Peyer's patch (tissue), 4 donors: ENCODE data around the gene FGF22. TPM values are rescaled to one million over a fixed set of nuclear protein-coding genes. Genes with fewer than 3 reads are reported as not detected.
A peak's percentile ranks its signal among the peaks of the same experiment; 100 is the strongest.

ENCODE experiments used
- DNase-seq, 3 donors: peaks; one replicate each; pipeline ENCODE4 v3.0.0-alpha.2; 2017 to 2019
- H3K27ac ChIP-seq, 4 donors: fragments of 200-600 bp; sonication (generic); one replicate each; pipeline ENCODE4 v1.5.1; 2016 to 2019
- H3K27me3 ChIP-seq, 2 donors: fragments of 200-600 bp; sonication (generic); one replicate each; pipeline ENCODE4 v1.5.1; 2019
- H3K36me3 ChIP-seq, 3 donors: fragments of 200-600 bp; sonication (generic); one replicate each; pipeline ENCODE4 v1.5.1; 2016 to 2019
- H3K4me1 ChIP-seq, 4 donors: fragments of 200-600 bp; sonication (generic); one replicate each; pipeline ENCODE4 v1.5.1; 2016 to 2019
- H3K4me3 ChIP-seq, 4 donors: fragments of 200-600 bp; sonication (generic); 1 replicate in 3 of 4; 2 replicates in 1 of 4; pipeline ENCODE4 v1.5.1; 2016 to 2019; ENCODE audit warnings: mild to moderate bottlenecking in 1 of 4
- H3K9me3 ChIP-seq, 4 donors: fragments of 200-600 bp; sonication (generic); one replicate each; pipeline ENCODE4 v1.5.1; 2016 to 2019; ENCODE audit warnings: mild to moderate bottlenecking in 1 of 4
- POLR2A ChIP-seq, 2 donors: fragments of 450-650 bp; IDR thresholded peaks; one replicate each; pipeline ENCODE4 v1.5.1; 2017; ENCODE audit warnings: antibody characterized with exemption in 2 of 2, mild to moderate bottlenecking in 2 of 2, moderate library complexity in 2 of 2
- total RNA-seq, 4 donors: library from RNA; depleted of rRNA; stranded (reverse); fragments of >200 nt; gene quantifications; one replicate each; pipeline ENCODE4 v1.1.0, GENCODE V29; 2016
- TF ChIP-seq, protein P1 (sequence below), 6 experiments: fragments of 450-650 bp in 4 of 6; fragments of 200-600 bp in 2 of 6; sonication (generic) in 1 of 6; IDR thresholded peaks; one replicate each; pipeline ENCODE4 v1.5.1; 2017 to 2019; ENCODE audit warnings: antibody characterized with exemption in 6 of 6, mild to moderate bottlenecking in 3 of 6, moderate library complexity in 1 of 6

The FGF22 gene
- total RNA-seq, 4 donors from 2014 or later: not detected

DNA sequence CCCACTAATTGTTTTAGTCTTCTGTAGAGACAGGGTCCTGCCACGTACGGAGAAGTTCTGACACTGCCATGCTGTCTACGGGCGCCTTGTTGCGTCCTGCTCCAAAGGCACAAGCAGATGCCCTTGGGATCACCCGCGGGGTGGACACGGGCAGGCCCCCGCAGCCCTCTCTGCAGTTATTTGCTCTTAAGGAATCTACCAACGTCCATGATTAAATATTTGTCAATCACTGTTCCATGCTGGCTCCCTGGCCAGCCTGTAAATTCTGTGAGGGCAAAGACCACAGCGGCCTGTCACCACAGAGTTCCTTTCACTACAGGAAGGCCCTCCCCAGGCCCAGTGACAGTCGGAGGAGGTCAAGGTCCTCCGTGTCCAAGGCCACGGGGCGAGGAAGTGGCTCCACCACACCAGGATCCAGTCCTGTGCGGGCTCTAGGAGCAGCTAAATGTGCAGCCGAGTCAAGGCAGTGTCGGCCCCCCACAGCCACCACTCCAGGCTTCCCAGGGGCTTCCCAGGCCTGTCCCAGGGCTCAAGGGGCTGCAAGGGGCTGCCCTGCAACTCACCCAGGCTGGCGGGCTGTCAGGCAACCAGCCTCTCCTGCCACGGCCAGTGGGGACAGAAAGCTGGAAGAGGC, 21.2 kb downstream of the FGF22 start:
- Histone ChIP-seq H3K4me1 (peaks cover 4 to 68% (median 43%) of the 10 kb centered on the region in 4 donors), H3K4me3 (peak overlapping the region; percentile 96 to 100 (median 98)), H3K36me3 (peaks cover 0 to 7% (median 0%) of the 10 kb centered on the region in 3 donors), H3K27ac (peak overlapping the region; percentile 94 to 99 (median 98)), H3K27me3 (no peaks in the 10 kb centered on the region), H3K9me3 (no peaks in the 10 kb centered on the region)
- DNase-seq: peak; percentile 42 to 91 (median 90)
- peak; percentile 91 to 92 for TF ChIP-seq POLR2A (IDR thresholded peaks at IDR 0.05)
- TF ChIP-seq, protein P1, sequence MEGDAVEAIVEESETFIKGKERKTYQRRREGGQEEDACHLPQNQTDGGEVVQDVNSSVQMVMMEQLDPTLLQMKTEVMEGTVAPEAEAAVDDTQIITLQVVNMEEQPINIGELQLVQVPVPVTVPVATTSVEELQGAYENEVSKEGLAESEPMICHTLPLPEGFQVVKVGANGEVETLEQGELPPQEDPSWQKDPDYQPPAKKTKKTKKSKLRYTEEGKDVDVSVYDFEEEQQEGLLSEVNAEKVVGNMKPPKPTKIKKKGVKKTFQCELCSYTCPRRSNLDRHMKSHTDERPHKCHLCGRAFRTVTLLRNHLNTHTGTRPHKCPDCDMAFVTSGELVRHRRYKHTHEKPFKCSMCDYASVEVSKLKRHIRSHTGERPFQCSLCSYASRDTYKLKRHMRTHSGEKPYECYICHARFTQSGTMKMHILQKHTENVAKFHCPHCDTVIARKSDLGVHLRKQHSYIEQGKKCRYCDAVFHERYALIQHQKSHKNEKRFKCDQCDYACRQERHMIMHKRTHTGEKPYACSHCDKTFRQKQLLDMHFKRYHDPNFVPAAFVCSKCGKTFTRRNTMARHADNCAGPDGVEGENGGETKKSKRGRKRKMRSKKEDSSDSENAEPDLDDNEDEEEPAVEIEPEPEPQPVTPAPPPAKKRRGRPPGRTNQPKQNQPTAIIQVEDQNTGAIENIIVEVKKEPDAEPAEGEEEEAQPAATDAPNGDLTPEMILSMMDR (IDR thresholded peaks at IDR 0.05): no peak

DNA sequence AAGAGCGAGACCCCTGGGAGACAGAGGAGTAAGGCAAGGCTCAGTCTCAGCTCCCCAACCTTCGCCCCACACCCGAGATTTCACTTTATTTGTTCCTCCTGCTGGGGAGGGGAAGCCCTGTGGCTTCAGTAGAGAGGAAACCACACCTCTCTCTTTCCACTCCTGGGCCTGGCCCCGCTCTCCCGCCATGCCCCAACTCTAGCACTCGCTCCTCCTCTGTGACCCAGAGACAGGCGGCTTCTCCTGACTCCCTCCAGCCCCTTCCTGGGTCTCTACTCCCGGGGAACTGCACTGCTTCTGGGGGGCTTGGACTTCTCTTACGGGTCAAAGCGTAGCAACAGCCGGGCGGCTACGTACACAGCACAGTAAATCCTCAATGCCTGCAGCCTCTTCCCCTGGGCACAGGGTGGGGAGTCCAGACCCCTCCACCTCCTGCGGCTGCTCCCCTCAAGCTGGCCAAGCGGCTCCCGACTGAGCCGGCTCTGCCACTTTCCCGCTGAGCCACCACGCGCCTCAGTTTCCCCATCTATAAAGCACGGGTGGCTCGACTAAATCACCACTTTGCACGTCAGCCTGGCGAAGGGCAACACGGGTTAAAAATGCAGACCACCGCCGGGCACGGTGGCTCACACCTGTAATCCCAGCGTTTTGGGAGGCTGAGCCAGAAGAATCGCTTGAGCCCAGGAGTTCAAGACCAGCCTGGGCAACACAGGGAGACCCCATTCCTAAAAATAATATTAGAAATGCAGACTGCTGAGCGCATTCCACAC, 21.9 kb downstream of the FGF22 start:
- H3K9me3 ChIP-seq: no peaks in the 10 kb centered on the region
- H3K36me3 ChIP-seq: peaks cover 0 to 7% (median 0%) of the 10 kb centered on the region in 3 donors
- H3K27ac ChIP-seq: peak overlapping the region; percentile 94 to 99 (median 98)
- TF ChIP-seq, protein P1 (IDR thresholded peaks at IDR 0.05): no peak
- no peak for TF ChIP-seq POLR2A (IDR thresholded peaks at IDR 0.05)
- peaks cover 4 to 68% (median 43%) of the 10 kb centered on the region in 4 donors for H3K4me1 ChIP-seq
- peak overlapping the region; percentile 96 to 100 (median 98) for H3K4me3 ChIP-seq
- peak; percentile 73 to 85 (median 79) for DNase-seq
- no peaks in the 10 kb centered on the region for H3K27me3 ChIP-seq

DNA sequence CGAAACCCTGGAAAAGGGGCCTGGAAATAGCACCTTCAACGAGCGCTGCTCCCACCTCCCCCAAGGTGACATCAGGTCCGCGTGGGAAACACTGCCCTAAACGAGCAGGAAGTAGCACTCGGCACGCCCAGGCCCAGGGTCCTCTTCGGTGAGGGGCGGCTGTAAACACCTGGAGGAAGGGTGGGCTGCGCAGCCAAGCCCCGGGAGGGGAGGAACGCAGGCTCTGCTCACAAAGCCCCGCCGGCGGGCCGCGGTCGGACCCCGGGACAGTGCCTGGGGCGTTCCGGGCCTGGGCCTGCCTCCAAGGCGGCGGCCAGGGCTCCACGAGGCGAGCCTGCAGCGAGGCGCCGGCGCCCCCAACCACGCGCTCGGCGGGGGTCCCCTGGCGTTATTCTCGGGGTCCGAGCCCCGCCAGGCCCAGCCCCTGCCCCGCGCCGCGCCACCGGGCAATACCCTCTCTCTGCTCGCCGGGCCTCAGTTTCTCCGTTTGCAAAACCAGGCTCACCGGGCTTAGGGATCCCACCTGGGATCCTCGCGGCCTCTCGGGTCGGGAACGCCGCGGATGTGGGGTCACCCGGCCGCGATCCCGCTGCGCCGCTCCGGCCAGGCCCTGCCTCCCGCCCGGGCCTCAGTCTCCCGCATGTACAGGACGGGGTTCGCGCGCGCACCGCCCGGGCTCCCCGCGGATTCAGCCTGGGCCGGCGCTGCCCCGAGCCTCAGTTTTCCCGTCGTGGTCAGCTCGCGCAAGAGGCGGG, 22.7 kb downstream of the FGF22 start:
- Histone ChIP-seq H3K9me3 (no peaks in the 10 kb centered on the region), H3K4me3 (peak overlapping the region; percentile 96 to 100 (median 98)), H3K36me3 (peaks cover 0 to 7% (median 0%) of the 10 kb centered on the region in 3 donors), H3K27ac (peak overlapping the region; percentile 94 to 99 (median 98)), H3K27me3 (no peaks in the 10 kb centered on the region), H3K4me1 (peaks cover 4 to 63% (median 41%) of the 10 kb centered on the region in 4 donors)
- peak; percentile 83 to 89 (median 84) for DNase-seq
- TF ChIP-seq, protein P1 (IDR thresholded peaks at IDR 0.05): no peak
- TF ChIP-seq POLR2A (IDR thresholded peaks at IDR 0.05): peak in 1 of 2 donors; percentile 34

- Histone ChIP-seq H3K4me3 (peak within 1 kb of the TSS; percentile 96 to 100 (median 98)), H3K27ac (peak within 1 kb of the TSS; percentile 94 to 99 (median 98)), H3K27me3 (no peaks in the 10 kb centered on the region), H3K36me3 (peaks cover 0 to 7% (median 0%) of the 10 kb centered on the region in 3 donors), H3K9me3 (no peaks in the 10 kb centered on the region), H3K4me1 (peaks cover 4 to 56% (median 34%) of the 10 kb centered on the region in 4 donors)
- TF ChIP-seq, protein P1 (IDR thresholded peaks at IDR 0.05): no peak
- peak; percentile 80 to 85 for TF ChIP-seq POLR2A (IDR thresholded peaks at IDR 0.05)
- DNase-seq: peak; percentile 89 to 98 (median 97)
These were observed 23.4 kb downstream of the FGF22 start, which contains the start of gene RNF126 for GRCh38 chr19:662962-663681. TSS of gene RNF126 (minus strand) at chr19:663214. CDS start at chr19:663121, 93 bp downstream.
